HL-60 (cell line): Measurements from ENCODE around the gene CACNA1C.

Experiments
- CTCF ChIP-seq: IDR thresholded peaks from one replicate; pipeline ENCODE4 v1.5.1; 2011; ENCODE audit warnings: low read length, control low read depth, inconsistent platforms; ENCODE audit not compliant: insufficient read depth
- POLR2AphosphoS5 ChIP-seq: IDR thresholded peaks from 2 replicates; pipeline ENCODE4 v1.6.1; 2012; ENCODE audit warnings: low read depth

GRCh38 chr12:2550561-2551411, 498.0 kb downstream of the CACNA1C start:
- TF ChIP-seq CTCF: no peak
- no peak for TF ChIP-seq POLR2AphosphoS5
